Neural progenitor cell (in vitro differentiated cells): ENCODE data around the gene GALNTL6. TPM values are rescaled to one million over a fixed set of nuclear protein-coding genes. Genes with fewer than 3 reads are reported as not detected.
"Not testable (repeated sequence)": the region's sequence is repeated elsewhere in the genome, so short reads cannot be mapped to it uniquely, and the experiment has no call there.

ENCODE experiments used
- DNase-seq: peaks from one replicate; pipeline ENCODE4 v3.0.0-alpha.2; 2016; ENCODE audit warnings: low spot score
- H2AFZ ChIP-seq: fragments of 200-600 bp; sonication (generic); replicated peaks from 2 replicates; pipeline ENCODE4 v1.6.1; 2016; ENCODE audit warnings: antibody characterized with exemption
- H3F3A ChIP-seq: fragments of 200-600 bp; sonication (generic); 2 replicates; pipeline ENCODE4 v1.6.1; 2016; ENCODE audit warnings: antibody characterized with exemption, low read depth
- H3K27ac ChIP-seq: fragments of 200-600 bp; sonication (generic); 2 replicates; pipeline ENCODE4 v1.5.1; 2016; ENCODE audit warnings: mild to moderate bottlenecking
- H3K27me3 ChIP-seq: fragments of 200-600 bp; sonication (generic); 2 replicates; pipeline ENCODE4 v1.6.1; 2016; ENCODE audit warnings: mild to moderate bottlenecking, moderate library complexity
- H3K36me3 ChIP-seq: fragments of 200-600 bp; sonication (generic); 2 replicates; pipeline ENCODE4 v1.5.1; 2016
- H3K4me1 ChIP-seq: fragments of 200-600 bp; sonication (generic); 2 replicates; pipeline ENCODE4 v1.6.1; 2016; ENCODE audit warnings: mixed run types
- H3K4me2 ChIP-seq: fragments of 200-600 bp; sonication (generic); 2 replicates; pipeline ENCODE4 v1.6.1; 2016
- H3K4me3 ChIP-seq: fragments of 200-600 bp; sonication (generic); 2 replicates; pipeline ENCODE4 v1.5.1; 2016
- H3K79me2 ChIP-seq: fragments of 200-600 bp; sonication (generic); 2 replicates; pipeline ENCODE4 v1.6.1; 2016; ENCODE audit warnings: low read depth
- H3K9ac ChIP-seq: fragments of 200-600 bp; sonication (generic); 2 replicates; pipeline ENCODE4 v1.6.1; 2016
- H3K9me3 ChIP-seq: fragments of 200-600 bp; sonication (generic); 2 replicates; pipeline ENCODE4 v1.5.1; 2016; ENCODE audit warnings: low read depth
- H4K20me1 ChIP-seq: fragments of 200-600 bp; sonication (generic); 2 replicates; pipeline ENCODE4 v1.6.1; 2016; ENCODE audit warnings: low read depth
- H3K27ac Mint-ChIP-seq: 3 replicates; pipeline ENCODE4 v1.8.0; 2021; ENCODE audit warnings: mixed read lengths
- H3K27me3 Mint-ChIP-seq: 2 replicates; pipeline ENCODE4 v1.8.0; 2022; ENCODE audit warnings: low read depth, mild to moderate bottlenecking, inconsistent platforms, moderate library complexity, mixed read lengths; ENCODE audit not compliant: insufficient read depth
- H3K36me3 Mint-ChIP-seq: 3 replicates; pipeline ENCODE4 v1.8.0; 2021; ENCODE audit warnings: mixed read lengths
- H3K4me1 Mint-ChIP-seq: 3 replicates; pipeline ENCODE4 v1.8.0; 2021; ENCODE audit warnings: mixed read lengths
- H3K4me3 Mint-ChIP-seq: 3 replicates; pipeline ENCODE4 v1.8.0; 2021; ENCODE audit warnings: mild to moderate bottlenecking, moderate library complexity, mixed read lengths
- H3K9me3 Mint-ChIP-seq: 3 replicates; pipeline ENCODE4 v1.8.0; 2020; ENCODE audit warnings: mixed read lengths
- CTCF ChIP-seq: fragments of 200-600 bp; sonication (generic); IDR thresholded peaks from 2 replicates; pipeline ENCODE4 v1.5.1; 2017; ENCODE audit warnings: antibody characterized with exemption, mild to moderate bottlenecking
- EZH2 ChIP-seq: fragments of 200-600 bp; sonication (generic); IDR thresholded peaks from 2 replicates; pipeline ENCODE4 v1.6.1; 2017; ENCODE audit warnings: antibody characterized with exemption, mild to moderate bottlenecking, moderate library complexity
- EZH2phosphoT487 ChIP-seq: fragments of 200-600 bp; sonication (generic); IDR thresholded peaks from 2 replicates; pipeline ENCODE4 v1.6.1; 2017; ENCODE audit warnings: antibody characterized with exemption
- total RNA-seq: library from RNA; depleted of rRNA; stranded (reverse); fragments of >200 nt; gene quantifications from 2 replicates; pipeline ENCODE4 v1.2.3, GENCODE V29; 2015; ENCODE audit warnings: low replicate concordance

The GALNTL6 gene
- total RNA-seq, 1 donor from 2014 or later, result 0.15 TPM

DNA sequence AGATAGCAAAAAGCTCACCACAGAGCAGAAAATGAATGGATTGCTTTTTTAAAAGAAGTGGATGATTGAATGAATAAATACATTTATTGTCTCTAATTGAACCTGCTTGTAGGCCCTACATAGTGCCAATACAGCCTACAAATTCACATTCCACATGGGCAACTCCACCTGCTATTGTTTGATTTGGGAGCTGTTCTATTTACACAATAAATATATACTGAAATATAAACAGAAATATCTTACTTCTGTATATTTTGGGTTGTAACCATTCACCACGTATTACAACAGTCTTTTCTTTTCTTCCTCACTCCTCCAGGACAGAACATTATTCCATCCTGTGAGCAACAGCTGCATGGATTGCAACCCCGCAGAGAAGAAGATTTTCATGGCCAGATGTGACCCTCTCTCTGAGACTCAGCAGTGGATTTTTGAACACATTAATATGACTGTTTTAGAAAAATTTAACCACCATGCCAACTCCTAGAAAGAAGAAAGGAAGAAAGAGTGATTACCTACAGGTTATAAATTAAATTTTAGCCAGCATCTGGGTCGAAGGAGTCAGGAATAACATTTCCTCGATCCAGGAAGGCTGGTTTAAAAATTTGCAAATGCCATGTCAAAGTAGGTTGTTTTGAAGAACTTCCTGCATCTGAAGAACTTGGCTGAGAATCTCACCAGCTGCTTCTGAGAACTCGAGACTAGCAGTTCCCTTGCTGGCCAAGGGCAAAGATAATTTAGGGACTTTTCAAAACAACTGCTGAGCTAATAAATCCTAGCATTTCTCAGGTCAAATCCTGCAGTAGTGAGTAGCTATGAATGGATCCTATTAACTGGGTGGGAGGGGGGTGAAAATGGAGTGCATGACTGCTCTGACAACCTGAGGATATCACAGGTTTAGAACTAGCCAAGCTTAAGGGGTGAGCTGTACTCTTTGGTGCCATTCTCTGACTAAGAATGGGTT lies 1226.7 kb downstream of the GALNTL6 start:
- Histone ChIP-seq H3K79me2 (no peaks in the 10 kb centered on the region), H3K9ac (no peak overlapping the region), H3K36me3 (no peaks in the 10 kb centered on the region), H3F3A (peaks cover 28% of the 10 kb centered on the region), H3K27ac (no peak overlapping the region), H3K27me3 (no peaks in the 10 kb centered on the region), H3K9me3 (no peaks in the 10 kb centered on the region), H3K4me1 (peaks cover 39% of the 10 kb centered on the region), H4K20me1 (no peaks in the 10 kb centered on the region), H3K4me2 (peak overlapping the region; percentile 29), H3K4me3 (no peak overlapping the region), H2AFZ (peak overlapping the region; percentile 7)
- Mint-ChIP-seq H3K4me3 (no peak overlapping the region), H3K4me1 (peaks cover 25% of the 10 kb centered on the region), H3K27me3 (peaks cover 6% of the 10 kb centered on the region), H3K9me3 (peaks cover 13% of the 10 kb centered on the region), H3K27ac (peak overlapping the region; percentile 34), H3K36me3 (no peaks in the 10 kb centered on the region)
- TF ChIP-seq EZH2phosphoT487 (no peak), EZH2 (no peak), CTCF (no peak)
- peak; percentile 15 for DNase-seq

GRCh38 chr4:173041482-173041881 lies 1228.3 kb downstream of the GALNTL6 start:
- TF ChIP-seq CTCF, result no peak
- TF ChIP-seq EZH2, result no peak
- no peak for TF ChIP-seq EZH2phosphoT487
- Mint-ChIP-seq H3K4me1 (peaks cover 25% of the 10 kb centered on the region), H3K36me3 (no peaks in the 10 kb centered on the region)

DNA sequence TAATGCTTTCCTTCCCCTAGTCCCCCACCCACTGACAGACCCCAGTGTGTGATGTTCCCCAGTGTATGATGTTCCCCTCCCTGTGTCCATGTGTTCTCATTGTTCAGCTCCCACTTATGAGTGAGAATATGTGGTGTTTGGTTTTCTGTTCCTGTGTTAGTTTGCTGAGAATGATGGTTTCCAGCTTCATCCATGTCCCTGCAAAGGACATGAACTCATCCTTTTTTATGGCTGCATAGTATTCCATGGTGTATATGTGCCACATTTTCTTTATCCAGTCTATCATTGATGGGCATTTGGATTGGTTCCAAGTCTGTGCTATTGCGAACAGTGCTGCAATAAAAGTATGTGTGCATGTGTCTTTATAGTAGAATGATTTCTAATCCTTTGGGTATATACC lies 1228.9 kb downstream of the GALNTL6 start:
- DNase-seq, H3K27ac Mint-ChIP-seq, H3K36me3 ChIP-seq, H3K27me3 Mint-ChIP-seq, H3K9ac ChIP-seq, H4K20me1 ChIP-seq, H3K4me3 Mint-ChIP-seq, H3K4me3 ChIP-seq, H3K79me2 ChIP-seq, H2AFZ ChIP-seq, H3K9me3 ChIP-seq, H3K36me3 Mint-ChIP-seq, H3K27me3 ChIP-seq, H3K27ac ChIP-seq, H3K4me2 ChIP-seq: not testable (repeated sequence)
- Histone ChIP-seq H3F3A (peaks cover 28% of the 10 kb centered on the region), H3K4me1 (peaks cover 38% of the 10 kb centered on the region)
- Mint-ChIP-seq H3K4me1 (peaks cover 27% of the 10 kb centered on the region), H3K9me3 (peaks cover 13% of the 10 kb centered on the region)

More at GRCh38 chr4:173041482-173041881, 1228.3 kb downstream of the GALNTL6 start:
- H3K27ac Mint-ChIP-seq, result no peak overlapping the region
- H3K27me3 ChIP-seq, result no peaks in the 10 kb centered on the region
- H3K9me3 Mint-ChIP-seq, result peaks cover 13% of the 10 kb centered on the region
- peaks cover 6% of the 10 kb centered on the region for H3K27me3 Mint-ChIP-seq
- H2AFZ ChIP-seq, result no peak overlapping the region
- H3K4me2 ChIP-seq, result no peak overlapping the region
- peaks cover 28% of the 10 kb centered on the region for H3F3A ChIP-seq
- no peaks in the 10 kb centered on the region for H3K36me3 ChIP-seq
- no peak overlapping the region for H3K9ac ChIP-seq
- DNase-seq, result no peak
- H3K4me1 ChIP-seq, result peaks cover 39% of the 10 kb centered on the region
- H4K20me1 ChIP-seq, result no peaks in the 10 kb centered on the region
- no peak overlapping the region for H3K27ac ChIP-seq
- no peak overlapping the region for H3K4me3 Mint-ChIP-seq
- no peaks in the 10 kb centered on the region for H3K9me3 ChIP-seq
- no peaks in the 10 kb centered on the region for H3K79me2 ChIP-seq
- no peak overlapping the region for H3K4me3 ChIP-seq

- H3K36me3 ChIP-seq, result no peaks in the 10 kb centered on the region
- no peak overlapping the region for H3K4me2 ChIP-seq
- H3K4me1 ChIP-seq, result peaks cover 20% of the 10 kb centered on the region
- no peak overlapping the region for H3K4me3 Mint-ChIP-seq
- no peak overlapping the region for H3K27ac Mint-ChIP-seq
- TF ChIP-seq EZH2phosphoT487 (no peak), EZH2 (no peak), CTCF (no peak)
- no peak overlapping the region for H3K9ac ChIP-seq
- no peak overlapping the region for H2AFZ ChIP-seq
- H3K36me3 Mint-ChIP-seq, result no peaks in the 10 kb centered on the region
- peaks cover 13% of the 10 kb centered on the region for H3K4me1 Mint-ChIP-seq
- H3K27ac ChIP-seq, result no peak overlapping the region
- no peaks in the 10 kb centered on the region for H3K9me3 ChIP-seq
- peaks cover 15% of the 10 kb centered on the region for H3K9me3 Mint-ChIP-seq
- peaks cover 7% of the 10 kb centered on the region for H3F3A ChIP-seq
- no peak overlapping the region for H3K4me3 ChIP-seq
- peaks cover 3% of the 10 kb centered on the region for H3K27me3 Mint-ChIP-seq
- no peaks in the 10 kb centered on the region for H3K27me3 ChIP-seq
- no peaks in the 10 kb centered on the region for H4K20me1 ChIP-seq
- H3K79me2 ChIP-seq, result no peaks in the 10 kb centered on the region
- no peak for DNase-seq
These were observed 1231.1 kb downstream of the GALNTL6 start for GRCh38 chr4:173044340-173044739.
